ENCODE measurements around the gene CER1.
"Not testable (repeated sequence)": the region's sequence is repeated elsewhere in the genome, so short reads cannot be mapped to it uniquely, and the experiment has no call there.

CER1 gene

DNA sequence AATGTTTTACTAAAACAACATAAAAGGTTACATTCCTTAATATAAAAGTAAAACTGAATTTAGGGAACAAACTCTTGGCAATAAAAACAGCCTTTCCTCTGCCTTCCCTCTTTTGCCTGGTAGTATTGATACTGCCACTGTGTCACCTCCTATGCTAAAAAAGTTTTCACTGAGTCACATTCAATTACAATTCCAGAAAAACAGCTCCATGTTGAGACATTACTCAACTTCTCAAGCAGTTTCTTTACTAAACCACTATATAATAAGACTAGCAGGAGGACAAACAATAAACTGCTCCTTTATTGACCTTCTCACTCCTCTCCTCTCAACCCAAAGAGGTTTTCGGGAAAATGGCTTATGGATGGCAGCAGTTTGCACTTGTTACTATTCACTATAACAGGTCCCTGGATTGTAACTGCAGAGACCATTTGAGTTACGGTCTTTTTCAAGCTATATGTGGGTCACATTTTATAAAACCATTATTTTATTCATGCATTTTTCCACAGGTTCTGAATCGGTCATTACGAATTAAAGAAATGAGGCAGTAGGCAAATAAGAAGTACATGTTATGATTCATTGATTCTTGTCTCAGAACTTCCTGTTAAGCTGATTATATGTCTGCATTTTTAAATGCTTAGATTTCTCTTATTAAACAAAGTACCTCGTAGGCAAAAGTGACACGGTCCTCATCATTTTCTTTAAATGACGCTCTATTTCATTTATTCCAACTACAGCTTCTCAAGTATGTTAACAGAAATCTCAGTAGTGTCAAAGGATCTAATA is 31.4 kb downstream of the CER1 start:
- no peaks in the 10 kb centered on the region for H3K27me3 ChIP-seq (ENCODE audit: low read depth, low read length)
- peaks cover 57% of the 10 kb centered on the region for H3K4me1 ChIP-seq (ENCODE audit: low read length)
- H3K4me2 ChIP-seq (ENCODE audit: low read length) = peak overlapping the region; percentile 95
- no peak overlapping the region for H2AFZ ChIP-seq (ENCODE audit: low read depth, low read length)
- H3K79me2 ChIP-seq (ENCODE audit: low read length) = peaks cover 55% of the 10 kb centered on the region
- no peaks in the 10 kb centered on the region for H3K9me3 ChIP-seq (ENCODE audit: insufficient read depth, low read length)
- H3K9ac ChIP-seq (ENCODE audit: low read length) = peak overlapping the region; percentile 97
- no peaks in the 10 kb centered on the region for H4K20me1 ChIP-seq (ENCODE audit: insufficient read depth, low read length)
- H3K4me3 ChIP-seq (ENCODE audit: low read length) = peak overlapping the region; percentile 91
- peaks cover 24% of the 10 kb centered on the region for H3K36me3 ChIP-seq (replicated peaks; ENCODE audit: low read depth, low read length)
- TF ChIP-seq, protein P1, sequence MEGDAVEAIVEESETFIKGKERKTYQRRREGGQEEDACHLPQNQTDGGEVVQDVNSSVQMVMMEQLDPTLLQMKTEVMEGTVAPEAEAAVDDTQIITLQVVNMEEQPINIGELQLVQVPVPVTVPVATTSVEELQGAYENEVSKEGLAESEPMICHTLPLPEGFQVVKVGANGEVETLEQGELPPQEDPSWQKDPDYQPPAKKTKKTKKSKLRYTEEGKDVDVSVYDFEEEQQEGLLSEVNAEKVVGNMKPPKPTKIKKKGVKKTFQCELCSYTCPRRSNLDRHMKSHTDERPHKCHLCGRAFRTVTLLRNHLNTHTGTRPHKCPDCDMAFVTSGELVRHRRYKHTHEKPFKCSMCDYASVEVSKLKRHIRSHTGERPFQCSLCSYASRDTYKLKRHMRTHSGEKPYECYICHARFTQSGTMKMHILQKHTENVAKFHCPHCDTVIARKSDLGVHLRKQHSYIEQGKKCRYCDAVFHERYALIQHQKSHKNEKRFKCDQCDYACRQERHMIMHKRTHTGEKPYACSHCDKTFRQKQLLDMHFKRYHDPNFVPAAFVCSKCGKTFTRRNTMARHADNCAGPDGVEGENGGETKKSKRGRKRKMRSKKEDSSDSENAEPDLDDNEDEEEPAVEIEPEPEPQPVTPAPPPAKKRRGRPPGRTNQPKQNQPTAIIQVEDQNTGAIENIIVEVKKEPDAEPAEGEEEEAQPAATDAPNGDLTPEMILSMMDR (IDR thresholded peaks at IDR 0.05; ENCODE audit: low read depth, low read length) = no peak
- TF ChIP-seq EZH2phosphoT487 (IDR thresholded peaks at IDR 0.05; ENCODE audit: low read depth) = no peak
- peak overlapping the region; percentile 92 for H3K27ac ChIP-seq (ENCODE audit: low read length)

DNA sequence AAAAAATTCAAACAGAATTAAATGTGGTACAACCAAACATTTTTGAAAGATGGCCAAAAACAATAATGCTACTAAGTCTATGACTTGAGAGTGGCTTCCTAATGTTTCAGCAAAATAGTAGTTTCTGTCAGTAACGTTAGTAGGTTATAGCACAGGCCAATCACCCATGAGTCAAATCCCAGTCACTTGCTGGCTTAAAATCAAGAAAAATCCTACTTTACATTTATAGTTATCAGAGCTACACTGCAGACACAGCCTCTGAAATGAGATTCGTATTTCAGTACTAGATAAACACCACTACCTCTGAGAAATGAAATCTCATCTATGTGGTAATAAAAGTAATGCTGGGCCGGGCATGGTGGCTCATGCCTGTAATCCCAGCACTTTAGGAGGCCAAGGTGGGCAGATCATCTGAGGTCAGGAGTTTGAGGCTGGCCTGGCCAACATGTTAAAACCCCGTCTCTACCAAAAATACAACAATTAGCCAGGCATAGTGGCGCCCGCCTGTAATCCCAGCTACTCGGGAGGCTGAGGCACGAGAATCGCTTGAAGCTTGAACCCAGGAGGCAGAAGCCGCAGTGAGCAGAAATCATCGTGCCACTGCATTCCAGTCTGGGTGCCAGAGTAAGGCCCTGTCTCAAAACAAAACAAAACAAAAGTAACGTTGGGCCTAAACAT is 35.4 kb downstream of the CER1 start:
- H3K4me3 ChIP-seq (ENCODE audit: low read length) = peak overlapping the region; percentile 34
- H3K36me3 ChIP-seq (replicated peaks; ENCODE audit: low read depth, low read length) = peaks cover 24% of the 10 kb centered on the region
- H3K79me2 ChIP-seq (ENCODE audit: low read length) = peaks cover 59% of the 10 kb centered on the region

DNA sequence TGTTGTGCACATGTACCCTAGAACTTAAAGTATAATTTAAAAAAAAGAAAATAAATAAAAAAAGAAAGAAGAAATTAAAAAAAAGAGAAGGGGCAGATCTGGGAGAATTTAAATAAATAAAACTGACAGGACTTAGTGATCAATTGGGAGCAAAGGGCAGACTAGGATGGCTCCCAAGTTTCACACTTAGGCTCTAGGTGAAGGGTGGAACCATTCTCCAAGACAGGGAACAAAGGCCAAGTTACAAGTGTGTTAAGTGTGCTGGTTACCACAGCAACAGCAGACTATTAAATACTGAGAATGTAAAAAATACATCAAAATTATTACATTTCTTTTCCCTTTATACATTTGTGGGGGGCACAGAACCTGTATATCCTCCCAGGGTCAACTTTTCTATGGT is 36.4 kb downstream of the CER1 start:
- Histone ChIP-seq H2AFZ (ENCODE audit: low read depth, low read length) (no peak overlapping the region), H3K4me1 (ENCODE audit: low read length) (peaks cover 51% of the 10 kb centered on the region), H3K9ac (ENCODE audit: low read length) (no peak overlapping the region), H3K36me3 (replicated peaks; ENCODE audit: low read depth, low read length) (peaks cover 30% of the 10 kb centered on the region), H3K27ac (ENCODE audit: low read length) (no peak overlapping the region), H3K9me3 (ENCODE audit: insufficient read depth, low read length) (no peaks in the 10 kb centered on the region), H4K20me1 (ENCODE audit: insufficient read depth, low read length) (peaks cover 5% of the 10 kb centered on the region; the same call in 1 of the 2 replicates), H3K4me3 (ENCODE audit: low read length) (no peak overlapping the region), H3K27me3 (ENCODE audit: low read depth, low read length) (no peaks in the 10 kb centered on the region), H3K79me2 (ENCODE audit: low read length) (peaks cover 55% of the 10 kb centered on the region), H3K4me2 (ENCODE audit: low read length) (no peak overlapping the region)
- TF ChIP-seq, protein P1 (IDR thresholded peaks at IDR 0.05; ENCODE audit: low read depth, low read length) = no peak
- TF ChIP-seq EZH2phosphoT487 (IDR thresholded peaks at IDR 0.05; ENCODE audit: low read depth) = no peak

More for the DNA sequence above, 35.4 kb downstream of the CER1 start:
- peak overlapping the region; percentile 60 for H3K9ac ChIP-seq (ENCODE audit: low read length)
- no peaks in the 10 kb centered on the region for H3K27me3 ChIP-seq (ENCODE audit: low read depth, low read length)
- no peak for TF ChIP-seq EZH2phosphoT487 (IDR thresholded peaks at IDR 0.05; ENCODE audit: low read depth)
- TF ChIP-seq, protein P1 (IDR thresholded peaks at IDR 0.05; ENCODE audit: low read depth, low read length) = no peak
- no peak overlapping the region for H2AFZ ChIP-seq (ENCODE audit: low read depth, low read length)
- H3K9me3 ChIP-seq (ENCODE audit: insufficient read depth, low read length) = no peaks in the 10 kb centered on the region
- peak overlapping the region; percentile 92 for H3K27ac ChIP-seq (ENCODE audit: low read length)
- no peaks in the 10 kb centered on the region for H4K20me1 ChIP-seq (ENCODE audit: insufficient read depth, low read length)
- peak overlapping the region; percentile 61 for H3K4me2 ChIP-seq (ENCODE audit: low read length)
- peaks cover 47% of the 10 kb centered on the region for H3K4me1 ChIP-seq (ENCODE audit: low read length)

DNA sequence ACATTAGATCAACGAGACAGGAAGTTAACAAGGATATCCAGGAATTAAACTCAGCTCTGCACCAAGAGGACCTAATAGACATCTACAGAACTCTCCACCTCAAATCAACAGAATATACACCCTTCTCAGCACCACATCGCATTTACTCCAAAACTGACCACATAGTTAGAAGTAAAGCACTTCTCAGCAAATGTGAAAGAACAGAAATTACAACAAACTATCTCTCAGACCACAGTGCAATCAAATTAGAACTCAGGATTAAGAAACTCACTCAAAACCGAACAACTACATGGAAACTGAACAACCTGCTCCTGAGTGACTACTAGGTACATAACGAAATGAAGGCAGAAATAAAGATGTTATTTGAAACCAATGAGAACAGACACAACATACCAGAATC is 39.9 kb downstream of the CER1 start:
- H3K36me3 ChIP-seq (replicated peaks; ENCODE audit: low read depth, low read length) = peaks cover 37% of the 10 kb centered on the region
- not testable (repeated sequence) for H3K4me2 ChIP-seq (ENCODE audit: low read length); H2AFZ ChIP-seq (ENCODE audit: low read depth, low read length); H3K27me3 ChIP-seq (ENCODE audit: low read depth, low read length); H3K9ac ChIP-seq (ENCODE audit: low read length); H3K4me3 ChIP-seq (ENCODE audit: low read length); H3K27ac ChIP-seq (ENCODE audit: low read length); H3K9me3 ChIP-seq (ENCODE audit: insufficient read depth, low read length)
- H4K20me1 ChIP-seq (ENCODE audit: insufficient read depth, low read length) = peaks cover 22% of the 10 kb centered on the region; the same call in 1 of the 2 replicates
- H3K79me2 ChIP-seq (ENCODE audit: low read length) = peaks cover 55% of the 10 kb centered on the region
- H3K4me1 ChIP-seq (ENCODE audit: low read length) = peaks cover 19% of the 10 kb centered on the region

Data from OCI-LY3 (cell line).